Measurements from ENCODE around the gene CPEB3. TPM values are rescaled to one million over a fixed set of nuclear protein-coding genes. Genes with fewer than 3 reads are reported as not detected.

The CPEB3 gene
- total RNA-seq, 1 experiment from 2014 or later = 1.1 TPM

- no peak for DNase-seq (ENCODE audit: low spot score)
- no peak overlapping the region for H3K4me3 ChIP-seq (ENCODE audit: low read depth, low read length, poor library complexity, severe bottlenecking)
- H3K27ac ChIP-seq (ENCODE audit: low read depth, low read length, poor library complexity, severe bottlenecking) = no peak overlapping the region
- POLR2A ChIA-PET (ENCODE audit: low non-redundant PET) = no interaction called here
- no peak for TF ChIP-seq EZH2 (IDR thresholded peaks at IDR 0.05; ENCODE audit: borderline replicate concordance, low read depth, low read length, poor library complexity, severe bottlenecking)
- no peak for TF ChIP-seq CTCF (conservative IDR thresholded peaks at IDR 0.05; ENCODE audit: low read depth, low read length)
- CTCF ChIA-PET = interaction anchor here (1.1 kb wide), 1 partner anchor 413 kb away, joined by 9 read pairs; no protein-coding TSS in a partner anchor
- no peaks in the 10 kb centered on the region for H3K9me3 ChIP-seq (ENCODE audit: low read depth, low read length, poor library complexity, severe bottlenecking)
- intact Hi-C loops (cut with micrococcal nuclease; ENCODE audit: unreplicated experiment) = no loop called here
- peaks cover 7% of the 10 kb centered on the region for H3K4me1 ChIP-seq (ENCODE audit: insufficient read depth, low read length, poor library complexity, severe bottlenecking)
- H3K36me3 ChIP-seq (ENCODE audit: insufficient read depth, low read length, poor library complexity, severe bottlenecking) = no peaks in the 10 kb centered on the region
- no TSS peak for BruUV-seq (replicated peaks)
- no peaks in the 10 kb centered on the region for H3K27me3 ChIP-seq (replicated peaks; ENCODE audit: insufficient read depth, low read depth, low read length, poor library complexity)
These were observed 187.3 kb downstream of the CPEB3 start for GRCh38 chr10:92103376-92104090.

- DNase-seq (ENCODE audit: low spot score) = no peak
- BruUV-seq (replicated peaks) = no TSS peak
- ChIA-PET CTCF (no interaction called here), POLR2A (ENCODE audit: low non-redundant PET) (no interaction called here)
- Histone ChIP-seq H3K4me3 (ENCODE audit: low read depth, low read length, poor library complexity, severe bottlenecking) (no peak overlapping the region), H3K27ac (ENCODE audit: low read depth, low read length, poor library complexity, severe bottlenecking) (no peak overlapping the region), H3K4me1 (ENCODE audit: insufficient read depth, low read length, poor library complexity, severe bottlenecking) (peaks cover 7% of the 10 kb centered on the region), H3K27me3 (replicated peaks; ENCODE audit: insufficient read depth, low read depth, low read length, poor library complexity) (no peaks in the 10 kb centered on the region), H3K9me3 (ENCODE audit: low read depth, low read length, poor library complexity, severe bottlenecking) (no peaks in the 10 kb centered on the region), H3K36me3 (ENCODE audit: insufficient read depth, low read length, poor library complexity, severe bottlenecking) (no peaks in the 10 kb centered on the region)
- no peak for TF ChIP-seq EZH2 (IDR thresholded peaks at IDR 0.05; ENCODE audit: borderline replicate concordance, low read depth, low read length, poor library complexity, severe bottlenecking)
- no peak for TF ChIP-seq CTCF (conservative IDR thresholded peaks at IDR 0.05; ENCODE audit: low read depth, low read length)
- intact Hi-C loops (cut with micrococcal nuclease; ENCODE audit: unreplicated experiment) = no loop called here
These were observed 188.2 kb downstream of the CPEB3 start for GRCh38 chr10:92102601-92103213.

- no peak for DNase-seq (ENCODE audit: low spot score)
- no peak overlapping the region for H3K27ac ChIP-seq (ENCODE audit: low read depth, low read length, poor library complexity, severe bottlenecking)
- H3K27me3 ChIP-seq (replicated peaks; ENCODE audit: insufficient read depth, low read depth, low read length, poor library complexity) = no peaks in the 10 kb centered on the region
- TF ChIP-seq EZH2 (IDR thresholded peaks at IDR 0.05; ENCODE audit: borderline replicate concordance, low read depth, low read length, poor library complexity, severe bottlenecking) = no peak
- TF ChIP-seq CTCF (conservative IDR thresholded peaks at IDR 0.05; ENCODE audit: low read depth, low read length) = no peak
- H3K4me1 ChIP-seq (ENCODE audit: insufficient read depth, low read length, poor library complexity, severe bottlenecking) = no peaks in the 10 kb centered on the region
- intact Hi-C loops (cut with micrococcal nuclease; ENCODE audit: unreplicated experiment) = no loop called here
- ChIA-PET POLR2A (ENCODE audit: low non-redundant PET) (no interaction called here), CTCF (no interaction called here)
- no peaks in the 10 kb centered on the region for H3K36me3 ChIP-seq (ENCODE audit: insufficient read depth, low read length, poor library complexity, severe bottlenecking)
- H3K4me3 ChIP-seq (ENCODE audit: low read depth, low read length, poor library complexity, severe bottlenecking) = no peak overlapping the region
- no peaks in the 10 kb centered on the region for H3K9me3 ChIP-seq (ENCODE audit: low read depth, low read length, poor library complexity, severe bottlenecking)
- no TSS peak for BruUV-seq (replicated peaks)
These were observed 195.9 kb downstream of the CPEB3 start for GRCh38 chr10:92094960-92095359.
